Stimulated activated naive CD8-positive, alpha-beta T cell treated with anti-CD3 and anti-CD28 coated beads, Interleukin-15, amount 100 ng/mL, for 72 hours (primary cell): ENCODE data around the gene PRMT2.

Source experiments
- ATAC-seq: fragments of 150-1000 bp; cut with Tn5 transposase; 2 replicates; pipeline ENCODE4 v1.10.0; 2021; ENCODE audit warnings: mild to moderate bottlenecking, moderate library complexity
- DNase-seq, 2 donors: peaks; one replicate each; pipeline ENCODE4 v3.0.0; 2021 to 2022
- H3K27ac Mint-ChIP-seq, 2 donors: one replicate each; pipeline ENCODE4 v1.8.0; 2022; ENCODE audit warnings: mild to moderate bottlenecking in 2 of 2, mixed read lengths in 2 of 2, moderate library complexity in 2 of 2
- H3K27me3 Mint-ChIP-seq: one replicate; pipeline ENCODE4 v1.8.0; 2022; ENCODE audit warnings: mixed read lengths
- H3K4me1 Mint-ChIP-seq: one replicate; pipeline ENCODE4 v1.8.0; 2022; ENCODE audit warnings: mild to moderate bottlenecking, mixed read lengths
- H3K4me3 Mint-ChIP-seq, 2 donors: one replicate each; pipeline ENCODE4 v1.8.0; 2022; ENCODE audit warnings: mild to moderate bottlenecking in 2 of 2, mixed read lengths in 2 of 2, moderate library complexity in 1 of 2
- H3K9me3 Mint-ChIP-seq, 2 donors: one replicate each; pipeline ENCODE4 v1.8.0; 2022; ENCODE audit warnings: mixed read lengths in 2 of 2

Gene PRMT2

DNA sequence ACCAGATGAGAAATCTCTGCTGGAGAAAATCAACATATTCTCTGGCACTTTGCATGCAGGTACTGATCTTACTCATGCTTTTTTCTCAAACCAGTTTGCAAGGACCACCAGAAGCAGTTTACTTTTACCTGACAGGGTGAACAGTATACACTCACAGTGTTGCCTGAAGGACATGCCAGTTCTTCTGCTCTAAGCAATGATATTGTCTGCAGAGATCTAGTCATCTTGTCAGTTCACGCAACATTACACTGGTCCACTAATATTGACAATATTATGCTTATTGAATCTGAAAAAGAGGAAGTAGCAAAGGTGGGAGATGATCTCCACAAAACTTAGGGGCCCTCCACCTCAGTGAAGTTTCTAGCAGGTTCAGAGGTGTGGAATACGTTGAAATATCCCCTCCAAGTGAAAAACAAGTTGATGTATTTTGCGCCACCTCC is 26.8 kb upstream of the PRMT2 start:
- no peak overlapping the region for H3K4me3 Mint-ChIP-seq
- H3K27me3 Mint-ChIP-seq = no peaks in the 10 kb centered on the region
- peaks cover 45% of the 10 kb centered on the region for H3K4me1 Mint-ChIP-seq
- H3K9me3 Mint-ChIP-seq = peaks cover 3 to 8% of the 10 kb centered on the region in 2 donors
- DNase-seq (no peak), ATAC-seq (no peak)
- H3K27ac Mint-ChIP-seq = no peak overlapping the region

GRCh38 chr21:46610018-46610701 is 25.3 kb upstream of the PRMT2 start:
- DNase-seq (no peak), ATAC-seq (no peak)
- H3K27me3 Mint-ChIP-seq = no peaks in the 10 kb centered on the region
- H3K27ac Mint-ChIP-seq = no peak overlapping the region
- H3K4me1 Mint-ChIP-seq = peaks cover 44% of the 10 kb centered on the region
- peaks cover 3 to 8% of the 10 kb centered on the region in 2 donors for H3K9me3 Mint-ChIP-seq
- no peak overlapping the region for H3K4me3 Mint-ChIP-seq

DNA sequence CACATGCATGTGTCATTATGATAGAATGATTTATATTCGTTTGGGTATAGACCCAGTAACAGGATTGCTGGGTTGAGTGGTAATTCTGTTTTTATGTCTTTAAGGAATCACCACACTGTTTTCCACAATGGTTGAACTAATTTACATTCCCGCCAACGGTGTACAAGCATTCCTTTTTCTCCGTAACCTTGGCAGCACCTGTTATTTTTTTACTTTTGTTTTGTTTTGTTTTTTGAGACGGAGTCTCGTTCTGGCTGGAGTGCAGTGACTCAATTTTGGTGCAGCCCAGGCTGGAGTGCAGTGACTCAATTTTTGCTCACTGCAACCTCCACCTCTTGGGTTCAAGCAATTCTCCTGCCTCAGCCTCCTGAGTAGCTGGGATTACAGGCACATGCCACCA is 22.1 kb upstream of the PRMT2 start:
- ATAC-seq = no peak
- no peak overlapping the region for H3K27ac Mint-ChIP-seq
- H3K27me3 Mint-ChIP-seq = no peaks in the 10 kb centered on the region

DNA sequence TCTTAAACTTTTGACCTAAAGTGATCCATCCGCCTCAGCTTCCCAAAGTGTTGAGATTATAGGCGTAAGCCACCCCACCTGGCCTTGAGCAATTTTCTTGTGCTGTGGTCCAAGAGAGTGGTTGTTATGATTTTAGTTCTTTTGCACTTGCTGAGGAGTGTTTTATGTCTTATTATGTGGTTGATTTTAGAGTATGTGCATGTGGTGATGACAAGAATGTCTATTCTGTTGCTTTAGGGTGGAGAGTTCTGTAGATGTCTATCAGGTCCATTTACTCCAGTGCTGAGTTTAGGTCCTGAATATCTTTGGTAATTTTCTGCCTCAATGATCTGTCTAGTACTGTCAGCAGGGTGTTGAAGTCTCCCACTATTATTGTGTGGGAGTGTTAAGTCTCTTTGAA is 19.4 kb upstream of the PRMT2 start:
- Mint-ChIP-seq H3K9me3 (no peaks in the 10 kb centered on the region), H3K4me3 (no peak overlapping the region), H3K4me1 (peaks cover 40% of the 10 kb centered on the region), H3K27ac (no peak overlapping the region), H3K27me3 (no peaks in the 10 kb centered on the region)
- no peak for ATAC-seq
- DNase-seq = no peak

More for the DNA sequence above, 22.1 kb upstream of the PRMT2 start:
- H3K4me3 Mint-ChIP-seq = no peak overlapping the region
- no peak for DNase-seq
- peaks cover 3 to 8% of the 10 kb centered on the region in 2 donors for H3K9me3 Mint-ChIP-seq
- H3K4me1 Mint-ChIP-seq = peaks cover 28% of the 10 kb centered on the region

- Mint-ChIP-seq H3K27me3 (no peaks in the 10 kb centered on the region), H3K27ac (no peak overlapping the region), H3K4me3 (no peak overlapping the region), H3K9me3 (no peaks in the 10 kb centered on the region), H3K4me1 (peaks cover 46% of the 10 kb centered on the region)
- ATAC-seq (no peak), DNase-seq (no peak)
Measured at GRCh38 chr21:46616656-46617055, 18.8 kb upstream of the PRMT2 start.

GRCh38 chr21:46617267-46618051 is 18.0 kb upstream of the PRMT2 start:
- peaks cover 54% of the 10 kb centered on the region for H3K4me1 Mint-ChIP-seq
- DNase-seq = no peak
- no peak for ATAC-seq
- H3K9me3 Mint-ChIP-seq = no peaks in the 10 kb centered on the region
- no peaks in the 10 kb centered on the region for H3K27me3 Mint-ChIP-seq
- no peak overlapping the region for H3K27ac Mint-ChIP-seq
- H3K4me3 Mint-ChIP-seq = no peak overlapping the region

GRCh38 chr21:46618738-46619379 is 16.6 kb upstream of the PRMT2 start:
- ATAC-seq (no peak), DNase-seq (no peak)
- Mint-ChIP-seq H3K4me1 (peaks cover 55% of the 10 kb centered on the region), H3K4me3 (no peak overlapping the region), H3K9me3 (no peaks in the 10 kb centered on the region), H3K27me3 (no peaks in the 10 kb centered on the region), H3K27ac (no peak overlapping the region)

DNA sequence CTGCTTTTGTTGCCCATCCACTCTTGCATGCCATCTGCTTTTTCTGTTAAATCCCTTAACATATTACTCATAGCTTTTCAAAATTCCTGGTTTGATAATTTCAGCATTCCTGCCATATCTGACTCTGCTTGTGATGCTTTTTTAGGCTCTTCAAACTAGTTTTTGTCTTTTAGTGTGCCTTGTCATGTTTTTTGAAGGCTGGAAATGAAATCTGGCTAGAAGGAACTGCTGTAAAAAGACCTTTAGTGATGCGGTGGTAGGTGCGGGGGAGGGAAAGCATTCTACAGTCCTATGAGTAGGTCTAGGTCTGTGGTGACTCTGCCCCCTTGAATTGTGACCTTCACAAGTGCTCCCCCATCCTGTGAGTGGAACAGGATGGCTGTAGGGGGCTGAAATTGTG is 15.6 kb upstream of the PRMT2 start:
- Mint-ChIP-seq H3K27ac (no peak overlapping the region), H3K4me1 (peaks cover 60% of the 10 kb centered on the region), H3K27me3 (no peaks in the 10 kb centered on the region), H3K9me3 (no peaks in the 10 kb centered on the region), H3K4me3 (no peak overlapping the region)
- peak; percentile 24 for ATAC-seq
- no peak for DNase-seq

DNA sequence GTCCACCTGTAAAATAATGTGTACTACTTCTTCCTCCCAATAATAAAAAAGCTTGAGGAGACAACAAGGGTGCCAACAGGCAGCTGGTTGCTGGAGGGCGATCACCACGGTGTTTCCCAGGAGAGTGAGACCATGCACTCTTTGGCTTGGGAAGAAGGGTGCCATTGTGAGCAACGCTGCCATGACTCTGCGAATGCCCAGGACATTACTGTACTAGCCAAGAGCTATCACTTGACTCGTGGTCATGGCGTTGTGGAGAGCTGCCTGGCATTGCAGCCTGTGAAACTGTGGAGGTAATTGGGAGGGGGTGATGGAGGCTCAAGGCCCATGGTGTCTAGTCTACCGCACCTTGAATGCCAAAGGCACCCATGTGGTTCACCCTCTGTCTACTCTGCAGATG is 14.6 kb upstream of the PRMT2 start:
- H3K27ac Mint-ChIP-seq = peak overlapping the region in 1 of 2 donors; percentile 52
- DNase-seq = no peak
- H3K4me1 Mint-ChIP-seq = peaks cover 66% of the 10 kb centered on the region
- H3K27me3 Mint-ChIP-seq = no peaks in the 10 kb centered on the region
- peaks cover 0 to 7% of the 10 kb centered on the region in 2 donors for H3K9me3 Mint-ChIP-seq
- no peak overlapping the region for H3K4me3 Mint-ChIP-seq
- ATAC-seq = no peak

GRCh38 chr21:46621457-46622182 is 13.9 kb upstream of the PRMT2 start:
- peak overlapping the region; percentile 94 to 96 for H3K27ac Mint-ChIP-seq
- no peaks in the 10 kb centered on the region for H3K27me3 Mint-ChIP-seq
- ATAC-seq (peak; percentile 48), DNase-seq (no peak)
- peaks cover 0 to 13% of the 10 kb centered on the region in 2 donors for H3K9me3 Mint-ChIP-seq
- peaks cover 65% of the 10 kb centered on the region for H3K4me1 Mint-ChIP-seq
- H3K4me3 Mint-ChIP-seq = peak overlapping the region; percentile 73 to 74

DNA sequence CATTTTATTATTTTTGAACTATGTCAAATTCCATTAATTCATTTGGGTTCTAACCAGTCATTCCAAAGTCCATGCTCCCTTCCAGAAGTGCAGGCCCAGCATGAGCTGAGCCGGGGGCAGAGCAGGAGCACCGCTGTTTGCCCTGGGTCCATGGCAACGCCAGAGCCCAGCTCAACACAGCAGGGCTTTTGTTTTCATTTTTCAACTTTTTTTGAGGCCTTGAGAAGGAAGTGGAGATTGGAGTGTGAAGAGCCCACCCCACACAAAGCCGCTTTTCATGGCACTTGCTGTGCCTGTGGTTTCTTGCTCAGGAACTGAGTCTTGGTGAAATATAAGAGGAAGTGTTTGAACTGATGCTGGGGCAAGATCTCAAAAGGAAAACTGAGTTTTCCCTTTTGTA is 13.2 kb upstream of the PRMT2 start:
- peak in 1 of 2 donors; percentile 48 for DNase-seq
- H3K27ac Mint-ChIP-seq = peak overlapping the region; percentile 94 to 96
- H3K4me3 Mint-ChIP-seq = peak overlapping the region; percentile 73 to 74
- ATAC-seq = peak; percentile 77
- H3K9me3 Mint-ChIP-seq = peaks cover 0 to 19% of the 10 kb centered on the region in 2 donors
- H3K27me3 Mint-ChIP-seq = no peaks in the 10 kb centered on the region
- H3K4me1 Mint-ChIP-seq = peaks cover 65% of the 10 kb centered on the region

GRCh38 chr21:46624050-46624449 is 11.4 kb upstream of the PRMT2 start:
- H3K27me3 Mint-ChIP-seq = no peaks in the 10 kb centered on the region
- no peak overlapping the region for H3K27ac Mint-ChIP-seq
- no peak overlapping the region for H3K4me3 Mint-ChIP-seq
- DNase-seq (no peak), ATAC-seq (no peak)
- peaks cover 82% of the 10 kb centered on the region for H3K4me1 Mint-ChIP-seq
- H3K9me3 Mint-ChIP-seq = peaks cover 0 to 19% of the 10 kb centered on the region in 2 donors

DNA sequence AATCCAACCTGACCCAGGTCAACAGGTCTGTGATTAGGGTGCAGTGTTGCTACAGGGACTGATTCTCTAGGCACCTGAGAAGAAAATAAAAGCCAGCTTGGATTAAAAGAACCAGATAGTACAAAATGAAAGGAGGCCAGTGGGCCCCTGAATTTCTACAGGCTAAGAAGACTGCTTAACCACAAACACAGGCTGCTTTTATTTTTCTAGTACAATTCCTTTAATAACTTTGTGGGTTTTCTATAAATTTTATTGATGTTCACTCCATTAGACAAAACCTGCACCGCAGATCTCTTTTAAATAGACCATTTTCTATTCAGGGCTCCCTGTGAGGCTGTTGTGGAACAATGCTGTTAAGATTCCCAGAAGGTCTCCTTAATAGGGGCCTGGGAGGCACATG is 9.7 kb upstream of the PRMT2 start:
- no peaks in the 10 kb centered on the region for H3K27me3 Mint-ChIP-seq
- ATAC-seq = no peak
- no peak overlapping the region for H3K27ac Mint-ChIP-seq
- no peak overlapping the region for H3K4me3 Mint-ChIP-seq
- no peak for DNase-seq
- H3K9me3 Mint-ChIP-seq = peaks cover 0 to 19% of the 10 kb centered on the region in 2 donors
- peaks cover 74% of the 10 kb centered on the region for H3K4me1 Mint-ChIP-seq

DNA sequence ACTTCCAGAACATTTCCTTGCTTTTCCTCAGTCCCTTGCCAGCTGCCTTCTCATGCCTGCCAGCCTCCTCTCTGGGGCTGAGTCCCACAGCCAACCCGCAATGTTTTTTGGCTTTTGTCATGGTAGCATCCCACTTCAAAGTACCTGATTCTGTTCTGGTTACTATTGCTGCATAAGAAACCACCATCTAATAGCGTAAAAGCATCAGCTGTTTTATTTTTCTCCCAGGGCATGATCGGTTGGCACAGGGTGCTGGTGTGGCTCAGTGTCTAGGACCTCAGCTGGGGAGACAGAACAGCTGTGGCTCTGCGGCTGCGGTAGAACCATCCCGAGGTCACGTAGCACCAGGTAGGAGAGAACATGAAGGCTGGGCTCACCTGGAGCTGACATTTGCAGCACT is 8.9 kb upstream of the PRMT2 start:
- DNase-seq = peak in 1 of 2 donors; percentile 34
- Mint-ChIP-seq H3K4me3 (peak overlapping the region; percentile 70 to 73), H3K9me3 (peaks cover 3 to 19% of the 10 kb centered on the region in 2 donors), H3K27me3 (no peaks in the 10 kb centered on the region), H3K4me1 (peaks cover 70% of the 10 kb centered on the region), H3K27ac (peak overlapping the region; percentile 87 to 90)
- peak; percentile 75 for ATAC-seq

DNA sequence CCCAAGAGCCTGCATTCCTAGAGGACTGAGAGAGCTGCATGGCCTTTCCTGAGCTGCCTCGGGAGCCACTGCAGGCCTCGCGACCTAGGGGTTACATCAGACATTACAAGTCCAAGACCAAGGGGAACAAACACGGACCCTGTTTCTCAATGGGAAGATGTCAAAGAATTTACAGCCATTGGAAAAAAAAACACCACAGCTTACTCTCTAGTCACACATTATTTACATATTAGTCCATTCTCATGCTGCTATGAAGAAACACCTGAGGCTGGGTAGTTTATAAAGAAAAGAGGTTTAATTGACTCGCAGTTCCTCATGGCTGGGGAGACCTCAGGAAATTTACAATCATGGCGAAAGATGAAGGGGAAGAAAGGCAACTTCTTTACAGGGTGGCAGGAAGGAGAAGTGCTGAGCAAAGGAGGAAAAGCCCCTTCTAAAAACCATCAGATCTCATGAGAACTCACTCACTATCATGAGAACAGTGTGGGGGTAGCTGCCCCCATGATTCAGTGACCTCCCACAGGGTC is 8.4 kb upstream of the PRMT2 start:
- DNase-seq (no peak), ATAC-seq (no peak)
- Mint-ChIP-seq H3K27me3 (no peaks in the 10 kb centered on the region), H3K27ac (peak overlapping the region in 1 of 2 donors; percentile 90), H3K4me3 (peak overlapping the region; percentile 70 to 73), H3K9me3 (peaks cover 5 to 19% of the 10 kb centered on the region in 2 donors), H3K4me1 (peaks cover 66% of the 10 kb centered on the region)
